ENCODE data around the gene P3R3URF. TPM values are rescaled to one million over a fixed set of nuclear protein-coding genes. Genes with fewer than 3 reads are reported as not detected.

P3R3URF gene
- total and polyA plus RNA-seq, 8 donors, result not detected

- DNase-seq, result no peak
- Histone ChIP-seq H3K36me3 (no peaks in the 10 kb centered on the region), H3K27ac (peak overlapping the region in 1 of 2 donors; percentile 57), H3K4me3 (no peak overlapping the region), H3K9me3 (no peaks in the 10 kb centered on the region), H3K4me1 (peaks cover 9 to 69% of the 10 kb centered on the region in 2 donors), H3K27me3 (peaks cover 0 to 21% of the 10 kb centered on the region in 2 donors)
- intact Hi-C loops (cut with DNase I), result no loop called here
- TF ChIP-seq CTCF (IDR thresholded peaks at IDR 0.05), result no peak
- ATAC-seq, result no peak
Observed at GRCh38 chr1:46168477-46168876, 7.8 kb downstream of the P3R3URF start.

- H3K4me3 ChIP-seq, result peak overlapping the region; percentile 37 to 39
- H3K36me3 ChIP-seq, result no peaks in the 10 kb centered on the region
- peaks cover 0 to 21% of the 10 kb centered on the region in 2 donors for H3K27me3 ChIP-seq
- ATAC-seq (peak; percentile 72), DNase-seq (peak; percentile 22 to 86 (median 54))
- no peak for TF ChIP-seq CTCF (IDR thresholded peaks at IDR 0.05)
- peaks cover 9 to 56% of the 10 kb centered on the region in 2 donors for H3K4me1 ChIP-seq
- intact Hi-C loops (cut with DNase I), result no loop called here
- peak overlapping the region; percentile 76 to 79 for H3K27ac ChIP-seq
- H3K9me3 ChIP-seq, result no peaks in the 10 kb centered on the region
Observed at GRCh38 chr1:46166521-46167462, 9.5 kb downstream of the P3R3URF start.

- intact Hi-C loops (cut with DNase I), result no loop called here
- ATAC-seq, result no peak
Observed at GRCh38 chr1:46160212-46160611, 16.1 kb downstream of the P3R3URF start.

GRCh38 chr1:46159516-46159915 lies 16.8 kb downstream of the P3R3URF start:
- no peak for TF ChIP-seq CTCF (IDR thresholded peaks at IDR 0.05)
- ATAC-seq, result no peak
- Histone ChIP-seq H3K4me3 (no peak overlapping the region), H3K27me3 (no peaks in the 10 kb centered on the region), H3K27ac (no peak overlapping the region), H3K4me1 (no peaks in the 10 kb centered on the region), H3K9me3 (no peaks in the 10 kb centered on the region), H3K36me3 (no peaks in the 10 kb centered on the region)
- DNase-seq, result no peak
- intact Hi-C loops (cut with DNase I), result no loop called here

More at GRCh38 chr1:46160212-46160611, 16.1 kb downstream of the P3R3URF start:
- no peak overlapping the region for H3K27ac ChIP-seq
- H3K4me3 ChIP-seq, result no peak overlapping the region
- no peaks in the 10 kb centered on the region for H3K36me3 ChIP-seq
- no peak for TF ChIP-seq CTCF (IDR thresholded peaks at IDR 0.05)
- no peak for DNase-seq
- H3K27me3 ChIP-seq, result no peaks in the 10 kb centered on the region
- H3K4me1 ChIP-seq, result peaks cover 0 to 4% of the 10 kb centered on the region in 2 donors
- H3K9me3 ChIP-seq, result no peaks in the 10 kb centered on the region

All from left lung (tissue), 10 donors.